ENCODE data around the gene FAM174C. TPM values are rescaled to one million over a fixed set of nuclear protein-coding genes. Genes with fewer than 3 reads are reported as not detected.

FAM174C gene
- total and polyA plus RNA-seq, 10 of the 15 experiments (the other 5 are each of a cell fraction or from before 2014, with no cell fraction given) = 0.89 to 94.6 (median 43.6) TPM

GRCh38 chr19:1309977-1310852, 34.9 kb downstream of the FAM174C start:
- Histone ChIP-seq H3K4me1 (ENCODE audit: control insufficient read depth, insufficient read depth, low read length) (no peaks in the 10 kb centered on the region), H3K9ac (ENCODE audit: control insufficient read depth, insufficient read depth, low read length) (no peak overlapping the region), H2AFZ (ENCODE audit: control insufficient read depth, low read depth, low read length) (no peak overlapping the region), H3K4me3 (no peak overlapping the region), H3K27me3 (replicated peaks in 1 of 2; ENCODE audit: control insufficient read depth in 2 of 2, insufficient read depth in 2 of 2, low read length in 1 of 2) (no peaks in the 10 kb centered on the region), H3K79me2 (ENCODE audit: control insufficient read depth, insufficient read depth, low read length) (no peaks in the 10 kb centered on the region), H3K27ac (ENCODE audit: control insufficient read depth, insufficient read depth) (no peak overlapping the region), H4K20me1 (ENCODE audit: control insufficient read depth, insufficient read depth) (no peaks in the 10 kb centered on the region), H3K9me3 (replicated peaks; ENCODE audit: control insufficient read depth, insufficient read depth, low read length) (no peaks in the 10 kb centered on the region), H3K36me3 (ENCODE audit: control insufficient read depth in 2 of 2, insufficient read depth in 2 of 2, low read length in 1 of 2) (no peaks in the 10 kb centered on the region), H3K4me2 (ENCODE audit: control insufficient read depth, insufficient read depth) (no peak overlapping the region)
- RAD21 ChIA-PET (ENCODE audit: unreplicated experiment) = interaction anchor here (0.6 kb wide), 1 partner anchor 412 kb away, joined by 3 read pairs; no protein-coding TSS in a partner anchor
- 44% methylated on average over 26 of the region's 28 CpGs for WGBS (ENCODE audit: insufficient coverage, insufficient replicate concordance, low lambda C conversion rate, missing lambda C conversion rate)
- DNase-seq (ENCODE audit: low read depth, low spot score) (no peak), ATAC-seq (no peak), FAIRE-seq (no peak)
- BruUV-seq (replicated peaks) = no TSS peak
- CTCF ChIA-PET = no interaction called here
- intact Hi-C loops (cut with micrococcal nuclease; ENCODE audit: unreplicated experiment) (no loop called here), in situ Hi-C loops (cut with MboI) (no loop called here)
- no peak for TF ChIP-seq NFYA (IDR thresholded peaks at IDR 0.05; ENCODE audit: borderline replicate concordance, low read depth, low read length)
- no peak for TF ChIP-seq NR2C1 (IDR thresholded peaks at IDR 0.05)
- no peak for TF ChIP-seq ZZZ3 (IDR thresholded peaks at IDR 0.05; ENCODE audit: control insufficient read depth, insufficient read length, low read depth)
- TF ChIP-seq RELB (IDR thresholded peaks at IDR 0.05; ENCODE audit: low read depth) = no peak
- TF ChIP-seq BACH1 (IDR thresholded peaks at IDR 0.05; ENCODE audit: borderline replicate concordance) = no peak
- TF ChIP-seq CUX1 (IDR thresholded peaks at IDR 0.05; ENCODE audit: insufficient replicate concordance, low read depth, low read length) = no peak
- TF ChIP-seq RAD51 (IDR thresholded peaks at IDR 0.05) = no peak
- no peak for TF ChIP-seq CREB1 (IDR thresholded peaks at IDR 0.05; ENCODE audit: low read depth)
- no peak for TF ChIP-seq CTCF (IDR thresholded peaks at IDR 0.05 in 2 of 3, conservative IDR thresholded peaks at IDR 0.05 in 1 of 3; ENCODE audit: control insufficient read depth in 2 of 3, extremely low read depth in 1 of 3, insufficient read depth in 1 of 3, low read depth in 3 of 3, low read length in 3 of 3)
- no peak for TF ChIP-seq SP1 (IDR thresholded peaks at IDR 0.05; ENCODE audit: low read depth, low read length)
- TF ChIP-seq RBBP5 (conservative IDR thresholded peaks at IDR 0.05) = no peak
- no peak for TF ChIP-seq YY1 (IDR thresholded peaks at IDR 0.05; ENCODE audit: low read depth, low read length)
- no peak for TF ChIP-seq KDM1A (IDR thresholded peaks at IDR 0.05; ENCODE audit: borderline replicate concordance)
- TF ChIP-seq CREM (IDR thresholded peaks at IDR 0.05; ENCODE audit: low read depth) = no peak
- SMC1A ChIA-PET (ENCODE audit: uncharacterized antibody, unreplicated experiment) = interaction anchor here (0.7 kb wide), 1 partner anchor 161 kb away, joined by 3 read pairs; no protein-coding TSS in a partner anchor
- POLR2A ChIA-PET = no interaction called here

Data from GM12878 (cell line).